Kidney (tissue), 14 donors: ENCODE data around the gene CDC27. TPM values are rescaled to one million over a fixed set of nuclear protein-coding genes. Genes with fewer than 3 reads are reported as not detected.

Experiments
- DNase-seq, 5 donors: peaks; one replicate each; pipeline ENCODE4 v3.0.0-alpha.2; 2013 to 2020
- FAIRE-seq: peaks from 2 replicates; lab custom pipeline; 2012; peaks lifted over from hg19 to GRCh38; lab: Jason Lieb, UNC
- H3K27ac ChIP-seq, 2 donors: one replicate each; pipeline ENCODE4 v1.7.0; 2013; ENCODE audit warnings: low read depth in 2 of 2, low read length in 2 of 2, inconsistent platforms in 1 of 2
- H3K27me3 ChIP-seq: one replicate; pipeline ENCODE4 v1.7.1; 2013; ENCODE audit warnings: low read length, inconsistent platforms; ENCODE audit not compliant: control insufficient read depth, insufficient read depth
- H3K36me3 ChIP-seq, 3 donors: one replicate each; pipeline versions ENCODE4 v1.7.0 to v1.7.1; 2013; ENCODE audit warnings: low read length in 3 of 3, control low read depth in 1 of 3, inconsistent platforms in 1 of 3; ENCODE audit not compliant: insufficient read depth in 3 of 3, control insufficient read depth in 2 of 3
- H3K4me1 ChIP-seq, 3 donors: one replicate each; pipeline versions ENCODE4 v1.7.0 to v1.7.1; 2013; ENCODE audit warnings: low read length in 3 of 3, inconsistent platforms in 1 of 3, low read depth in 1 of 3; ENCODE audit not compliant: control insufficient read depth in 2 of 3, insufficient read depth in 2 of 3
- H3K4me3 ChIP-seq, 3 donors: one replicate each; pipeline versions ENCODE4 v1.7.0 to v1.8.1; 2013; ENCODE audit warnings: low read length in 3 of 3, control low read depth in 1 of 3, inconsistent platforms in 1 of 3
- H3K9ac ChIP-seq, 3 donors: one replicate each; pipeline versions ENCODE4 v1.7.0 to v1.7.1; 2013; ENCODE audit warnings: low read length in 3 of 3, control low read depth in 1 of 3, inconsistent platforms in 1 of 3
- H3K9me3 ChIP-seq, 3 donors: one replicate each; pipeline versions ENCODE4 v1.7.0 to v1.7.1; 2013; ENCODE audit warnings: low read length in 3 of 3, control low read depth in 1 of 3, inconsistent platforms in 1 of 3; ENCODE audit not compliant: control insufficient read depth in 2 of 3, insufficient read depth in 1 of 3
- CTCF ChIP-seq: IDR thresholded peaks from 3 replicates; pipeline ENCODE4 v1.5.1; 2012; ENCODE audit warnings: mild to moderate bottlenecking, moderate library complexity, borderline replicate concordance; ENCODE audit not compliant: insufficient read depth; ENCODE audit errors: extremely low read depth
- intact Hi-C: fragments of 100-400 bp; cut with DNase I; formaldehyde crosslinking; loops from one replicate; pipeline ENCODE4 v1.11.1; 2022
- polyA plus RNA-seq: library from polyadenylated mRNA; stranded (reverse); fragments of 350-450 nt; fragmentation: Illumina TruSeq; extraction: RNeasy Lipid Tissue Mini Kit (QIAGEN cat#74804); gene quantifications from one replicate; pipeline ENCODE4 v1.2.3, GENCODE V29; 2014; ENCODE audit warnings: low read depth, low replicate concordance; ENCODE audit not compliant: insufficient read depth
- total RNA-seq: library from RNA; stranded (reverse); fragmentation: NEBNext Ultra II Directional; extraction: Animal tissue kit (Norgen Biotek cat#: 25700); gene quantifications from one replicate; pipeline ENCODE4 v1.2.1, GENCODE V29; 2021
- donor health status: control.
- donor health status: control.
- donor health status: control.
- donor health status: control.
- donor health status: control.
- donor health status: DM: yes; HTN: yes; CAD: no.
- donor health status: Normal renal cell carcinoma (clear cell type).

The CDC27 gene
- total and polyA plus RNA-seq, 2 donors from 2014 or later, result 18.2 to 78.2 TPM

GRCh38 chr17:47199627-47200324 is 10.7 kb upstream of the CDC27 start:
- Histone ChIP-seq H3K27me3 (no peaks in the 10 kb centered on the region), H3K4me1 (peaks cover 0 to 7% (median 0%) of the 10 kb centered on the region in 3 donors), H3K36me3 (no peaks in the 10 kb centered on the region), H3K4me3 (no peak overlapping the region), H3K27ac (no peak overlapping the region), H3K9ac (no peak overlapping the region), H3K9me3 (no peaks in the 10 kb centered on the region)
- no peak for TF ChIP-seq CTCF
- FAIRE-seq (no peak), DNase-seq (no peak)
- intact Hi-C loops, result no loop called here

- intact Hi-C loops, result no loop called here
- H3K9me3 ChIP-seq, result no peaks in the 10 kb centered on the region
- no peak for TF ChIP-seq CTCF
- H3K4me1 ChIP-seq, result no peaks in the 10 kb centered on the region
- no peak overlapping the region for H3K9ac ChIP-seq
- H3K27me3 ChIP-seq, result no peaks in the 10 kb centered on the region
- no peaks in the 10 kb centered on the region for H3K36me3 ChIP-seq
- H3K4me3 ChIP-seq, result no peak overlapping the region
- DNase-seq (no peak), FAIRE-seq (no peak)
- H3K27ac ChIP-seq, result no peak overlapping the region
These were observed 8.7 kb upstream of the CDC27 start for GRCh38 chr17:47197821-47198220.

GRCh38 chr17:47193931-47194511 is 4.9 kb upstream of the CDC27 start:
- no peaks in the 10 kb centered on the region for H3K9me3 ChIP-seq
- no peak for FAIRE-seq
- H3K27ac ChIP-seq, result no peak overlapping the region
- no peaks in the 10 kb centered on the region for H3K4me1 ChIP-seq
- H3K4me3 ChIP-seq, result no peak overlapping the region
- H3K9ac ChIP-seq, result no peak overlapping the region
- no peaks in the 10 kb centered on the region for H3K36me3 ChIP-seq
- no peak for DNase-seq
- H3K27me3 ChIP-seq, result no peaks in the 10 kb centered on the region
- intact Hi-C loops, result no loop called here
- TF ChIP-seq CTCF, result no peak
